NCI-H510A (cell line): ENCODE measurements around the gene DNAH10.

ENCODE experiments used
- DNase-seq: peaks from one replicate; lab custom pipeline; 2025; lab: John Stamatoyannopoulos, UW

Gene DNAH10

DNA sequence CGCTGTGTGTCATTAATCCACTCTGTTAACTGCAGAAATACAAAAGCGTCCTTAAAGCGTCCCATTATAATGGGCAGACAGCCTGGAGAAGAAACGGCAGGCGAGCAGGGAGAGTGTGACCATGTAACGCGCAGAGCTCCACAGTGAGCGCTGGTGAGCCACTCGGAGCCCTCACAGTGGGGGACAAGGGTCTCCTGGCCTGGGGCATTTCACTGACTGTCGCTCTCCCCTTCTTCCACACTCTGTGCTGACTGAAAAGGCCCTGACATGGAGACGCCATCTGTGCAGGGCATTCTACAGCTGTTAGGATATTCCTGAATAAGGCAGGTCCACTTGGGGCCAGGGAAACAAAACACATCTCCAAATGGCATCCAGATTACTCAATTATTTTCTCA lies 186.3 kb downstream of the DNAH10 start:
- DNase-seq: no peak

DNA sequence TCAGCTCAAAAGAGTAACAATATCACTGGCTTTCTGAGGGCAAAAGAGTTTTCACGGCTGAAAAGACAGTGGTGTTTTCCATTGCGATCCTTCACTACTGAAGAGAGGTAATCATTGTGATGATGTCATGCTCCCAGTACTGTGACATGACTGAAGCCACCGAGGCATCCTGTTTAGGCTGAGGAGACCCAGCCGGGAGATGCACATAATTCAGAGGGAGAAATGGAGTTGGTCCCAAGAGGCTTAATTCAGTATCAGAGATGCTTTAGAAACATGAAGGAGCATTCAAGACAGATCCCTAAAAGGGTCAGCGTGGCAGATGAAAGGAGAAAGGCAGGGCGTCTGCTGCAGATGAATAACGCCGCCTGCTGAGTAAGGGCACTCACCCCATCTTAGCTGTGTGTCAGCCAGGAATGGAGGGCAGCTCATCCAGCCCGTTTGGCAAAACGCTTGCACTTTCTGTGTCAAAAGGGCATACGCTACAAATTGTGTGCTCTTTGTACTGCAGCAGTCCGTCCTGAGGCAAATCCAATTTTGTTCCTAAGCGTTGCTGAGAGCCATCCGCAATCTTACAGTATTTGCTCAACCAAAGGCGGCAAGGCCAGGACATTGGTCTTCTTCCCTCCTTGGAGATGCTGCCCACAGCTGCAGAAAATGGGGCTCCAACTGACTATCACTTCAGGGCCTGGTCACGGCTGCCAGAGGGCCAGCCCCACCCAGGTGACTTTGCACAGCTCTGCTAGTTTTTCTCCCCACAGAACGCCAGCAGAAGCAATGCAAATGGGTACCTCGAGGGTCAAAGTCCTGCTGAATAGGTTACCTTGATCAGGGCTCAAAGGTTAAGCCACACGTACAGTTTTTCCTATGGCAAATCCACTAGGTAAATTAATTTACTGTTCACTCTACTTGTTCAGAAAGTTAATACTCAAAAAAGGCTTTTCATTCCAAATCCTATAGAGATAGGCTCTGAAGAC lies 187.0 kb downstream of the DNAH10 start:
- DNase-seq: no peak

DNA sequence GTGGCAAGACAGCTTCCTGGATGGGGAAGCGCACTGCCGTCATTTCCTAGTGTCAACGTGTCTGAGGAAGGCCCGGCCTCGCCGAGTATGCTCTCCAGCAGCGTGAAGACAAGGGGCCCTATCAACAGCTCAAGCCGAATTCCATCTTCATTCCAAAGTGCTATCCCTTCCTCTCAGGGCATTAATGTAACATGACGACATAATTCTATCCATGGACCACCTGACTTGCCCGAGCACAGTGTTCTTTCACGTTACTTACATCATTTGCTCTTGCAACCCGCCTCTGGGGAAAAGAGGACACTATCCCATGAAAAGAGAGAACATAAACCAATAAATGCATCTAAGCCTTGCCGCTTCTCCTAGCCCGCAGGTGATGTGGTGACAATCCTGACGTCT lies 187.7 kb downstream of the DNAH10 start:
- no peak for DNase-seq

DNA sequence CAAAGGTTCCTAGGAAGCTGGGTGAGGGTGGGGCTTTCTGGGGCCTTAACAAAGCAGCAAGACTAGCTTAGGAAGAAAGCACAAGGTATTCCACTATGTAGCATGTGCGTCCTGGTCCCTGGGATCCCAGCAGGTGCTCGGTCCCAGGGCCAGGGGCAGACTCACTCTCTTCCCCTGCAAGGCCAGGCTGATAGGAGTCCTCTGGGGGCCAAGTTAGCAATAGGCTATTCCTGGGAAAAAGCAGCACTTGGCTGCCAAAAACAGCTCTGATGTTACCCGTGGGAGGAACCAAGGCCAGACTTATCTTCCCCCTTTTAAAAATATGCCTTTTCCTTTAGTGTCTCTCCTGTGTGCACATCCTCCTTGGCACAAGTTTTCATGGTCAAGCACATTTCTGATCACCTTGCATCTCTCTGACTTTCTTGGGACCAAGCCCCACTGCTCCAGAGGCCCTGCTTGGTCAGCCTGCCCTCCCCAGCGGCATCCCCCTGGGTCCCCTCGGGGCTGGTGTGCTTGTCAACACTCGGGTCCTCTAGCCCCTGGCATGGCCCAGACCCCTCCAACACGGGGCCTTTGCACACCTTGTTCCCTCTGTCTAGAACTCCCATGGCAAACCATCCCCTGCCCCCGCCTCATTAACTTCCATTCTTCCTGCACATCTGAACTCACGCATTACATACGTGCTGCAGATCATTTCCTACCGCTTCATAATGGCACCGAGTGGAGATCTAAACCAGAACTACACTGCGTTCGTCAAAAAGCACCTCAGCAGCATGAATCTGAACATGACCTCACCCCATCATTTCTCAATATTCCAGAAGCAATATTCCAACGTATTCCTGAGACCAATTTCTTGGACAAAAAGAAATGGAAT lies 188.6 kb downstream of the DNAH10 start:
- DNase-seq: no peak

DNA sequence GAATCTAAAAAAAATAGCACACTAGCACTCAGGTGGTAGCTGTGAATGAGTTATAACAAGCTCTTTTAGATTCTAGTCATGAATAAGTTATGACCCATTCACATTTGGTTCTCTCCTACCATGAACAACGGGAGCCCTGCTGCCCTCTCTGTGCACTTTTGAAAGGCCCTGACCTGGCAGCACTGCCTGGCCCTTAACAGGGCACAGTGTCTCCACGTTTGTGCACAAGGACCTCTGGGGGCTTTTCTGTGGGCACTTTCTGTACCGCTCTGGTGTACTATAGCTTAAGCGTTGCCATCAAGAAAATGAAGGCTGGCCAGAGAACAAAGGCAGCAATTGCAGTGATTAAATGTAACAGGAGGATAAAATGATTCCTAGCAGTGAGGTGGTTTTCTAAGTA lies 189.4 kb downstream of the DNAH10 start:
- DNase-seq: no peak

DNA sequence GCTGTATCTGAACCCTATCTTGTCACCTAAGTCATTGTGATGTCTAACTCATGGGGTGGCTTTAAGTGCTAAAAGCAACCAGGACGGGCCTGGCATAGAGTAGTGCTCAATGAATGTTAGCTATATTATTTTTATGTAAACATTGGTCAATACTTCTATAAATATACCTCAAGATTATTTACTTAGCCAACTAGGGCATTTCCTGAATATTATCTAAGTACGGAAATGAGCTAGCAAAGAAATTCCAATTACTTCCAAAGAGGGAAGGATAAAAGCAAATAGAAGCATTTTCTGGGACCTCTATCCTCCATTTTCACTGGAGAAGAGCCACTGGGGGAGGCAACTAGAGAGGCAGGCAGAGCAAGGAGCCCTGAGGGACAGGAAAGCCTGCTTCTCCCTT lies 189.9 kb downstream of the DNAH10 start:
- DNase-seq: no peak

DNA sequence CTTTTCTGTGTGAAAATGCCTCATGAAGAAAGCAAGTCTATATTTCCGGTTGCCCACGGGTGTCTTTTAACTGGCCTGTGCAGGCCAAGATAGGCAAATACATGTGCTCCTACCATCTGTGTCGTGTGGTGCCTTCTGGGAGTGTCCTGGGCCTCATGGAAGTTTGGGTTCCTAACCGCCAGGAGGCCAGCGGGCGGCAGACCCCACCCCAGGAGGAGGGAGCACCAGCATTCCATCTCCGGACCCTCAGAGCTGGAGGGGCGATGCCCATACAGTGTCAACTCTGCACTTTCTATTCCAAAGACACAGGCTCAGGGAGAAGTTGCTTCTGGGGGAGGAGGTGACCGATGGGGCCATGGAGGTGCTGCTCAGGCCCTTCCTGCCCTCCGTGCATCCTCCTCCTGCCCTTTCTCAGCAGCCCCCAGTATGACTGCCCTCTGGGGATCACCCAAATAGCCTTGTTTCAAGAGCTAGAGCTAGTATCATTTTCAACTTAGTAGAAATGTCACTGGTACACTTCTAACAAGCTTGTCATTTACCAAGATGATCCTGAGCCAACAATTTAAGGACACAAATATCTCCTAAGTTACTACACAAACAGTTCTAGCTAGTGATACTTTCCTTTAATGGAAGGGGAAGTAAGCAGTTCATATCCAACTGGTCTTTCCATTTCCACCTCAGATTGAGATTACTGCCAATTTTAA lies 192.7 kb downstream of the DNAH10 start:
- DNase-seq: no peak

DNA sequence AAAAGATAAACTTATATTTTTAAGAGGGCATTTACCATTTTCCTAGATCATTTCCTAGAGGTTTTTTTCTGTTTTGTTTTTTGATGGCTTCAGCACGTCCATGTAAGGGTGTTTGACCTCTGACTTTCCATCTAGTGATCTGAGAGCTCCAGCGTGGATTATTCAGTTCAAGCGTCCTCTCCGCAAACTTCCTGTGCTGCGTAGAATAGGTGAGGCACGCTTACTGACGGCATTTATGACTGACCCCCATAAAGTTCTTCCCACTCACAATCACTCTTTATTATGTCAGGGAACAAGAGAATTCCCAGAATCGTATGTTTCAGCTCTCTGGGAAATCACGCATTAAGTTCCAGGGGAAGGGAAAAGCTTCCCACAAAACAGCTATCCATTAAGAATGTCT lies 194.1 kb downstream of the DNAH10 start:
- no peak for DNase-seq

DNA sequence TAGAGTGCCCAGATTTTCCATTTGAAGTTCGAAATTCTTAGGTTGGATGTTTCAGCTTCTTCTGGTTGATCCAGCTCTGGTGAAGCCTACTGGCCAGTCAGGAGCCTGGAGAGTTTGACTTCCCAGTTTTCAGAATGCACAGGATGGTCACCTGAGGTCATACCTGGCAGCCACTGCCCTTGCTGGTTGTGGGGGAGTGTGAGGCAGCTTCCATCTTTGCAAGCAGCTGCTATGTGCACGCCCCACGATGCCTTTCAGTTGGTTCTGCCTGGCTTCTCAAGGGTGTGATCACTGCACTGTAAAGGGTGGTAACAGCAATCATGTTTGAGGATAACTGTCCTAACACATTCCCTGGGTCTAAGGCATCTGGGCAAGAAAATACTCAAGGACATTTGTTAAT lies 195.1 kb downstream of the DNAH10 start:
- DNase-seq: no peak

DNA sequence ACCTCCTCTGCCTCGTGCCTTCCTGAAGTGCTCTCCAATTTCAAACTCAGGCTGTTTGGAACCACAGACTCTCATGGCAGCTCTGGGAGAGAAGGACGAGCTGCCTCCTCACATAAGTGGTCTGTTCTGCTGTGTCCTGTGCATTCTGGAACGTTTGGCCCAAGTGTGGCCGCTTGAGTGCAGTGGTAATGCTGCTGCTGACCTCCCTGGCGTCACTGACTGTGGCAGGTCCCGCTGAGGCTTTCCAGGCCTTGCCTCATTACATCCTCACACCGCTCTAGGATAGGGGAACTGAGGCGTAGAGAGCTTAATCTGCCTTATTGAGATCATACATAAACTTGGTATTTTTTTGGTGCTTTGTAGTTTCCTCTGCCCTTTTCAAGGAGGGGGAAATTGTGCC lies 196.4 kb downstream of the DNAH10 start:
- no peak for DNase-seq

DNA sequence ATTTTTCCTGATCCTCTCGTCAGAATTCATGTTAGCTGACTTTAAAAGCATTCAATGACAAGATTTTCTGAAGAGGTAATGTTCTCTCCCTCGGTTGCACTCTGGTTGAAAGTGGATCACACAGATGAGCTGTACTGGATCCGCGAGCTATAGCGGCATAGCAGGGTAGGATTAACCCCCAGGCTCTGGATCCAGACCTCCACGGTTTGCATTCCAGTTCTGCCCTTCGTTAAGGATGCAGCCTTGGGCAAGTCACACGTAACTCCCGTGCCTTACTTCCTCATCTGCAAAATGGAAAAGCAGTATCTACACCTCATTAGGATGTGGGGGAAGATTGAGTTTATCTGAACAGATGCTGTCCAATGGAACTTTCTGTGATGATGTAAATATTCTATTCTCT lies 196.8 kb downstream of the DNAH10 start:
- no peak for DNase-seq

DNA sequence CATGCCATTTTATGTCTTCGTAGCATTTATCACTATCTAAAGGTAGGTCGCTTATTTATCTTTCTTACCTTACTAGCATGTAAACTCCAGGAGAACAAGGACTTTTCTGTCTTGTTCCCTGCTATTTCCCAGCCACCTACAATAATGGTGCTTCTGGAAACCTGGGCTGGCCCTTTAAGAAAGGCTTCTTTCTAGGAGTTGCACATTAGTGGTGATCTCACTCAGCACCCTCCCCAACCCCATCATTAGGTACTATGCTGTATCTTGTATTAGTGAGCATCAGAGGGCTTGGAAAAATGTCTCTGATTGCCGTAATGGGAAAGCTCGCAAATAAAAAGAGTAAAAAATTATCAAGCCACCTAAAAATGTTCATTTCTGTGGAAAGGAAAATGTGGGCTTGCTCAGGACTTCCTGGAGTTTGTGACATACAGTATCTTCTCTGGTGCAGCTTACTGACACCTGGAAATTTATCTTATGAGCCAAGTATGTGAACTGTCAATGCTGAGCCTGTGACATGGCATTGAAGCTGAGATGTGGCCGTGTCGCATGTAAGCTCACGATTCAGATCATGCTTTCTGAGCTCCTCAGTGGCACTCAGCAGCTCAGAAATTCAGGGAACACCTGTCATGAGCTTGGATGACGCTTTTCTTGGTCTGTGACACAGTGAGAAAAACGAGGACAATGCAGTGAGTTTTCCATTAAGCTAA lies 198.1 kb downstream of the DNAH10 start:
- DNase-seq: no peak

DNA sequence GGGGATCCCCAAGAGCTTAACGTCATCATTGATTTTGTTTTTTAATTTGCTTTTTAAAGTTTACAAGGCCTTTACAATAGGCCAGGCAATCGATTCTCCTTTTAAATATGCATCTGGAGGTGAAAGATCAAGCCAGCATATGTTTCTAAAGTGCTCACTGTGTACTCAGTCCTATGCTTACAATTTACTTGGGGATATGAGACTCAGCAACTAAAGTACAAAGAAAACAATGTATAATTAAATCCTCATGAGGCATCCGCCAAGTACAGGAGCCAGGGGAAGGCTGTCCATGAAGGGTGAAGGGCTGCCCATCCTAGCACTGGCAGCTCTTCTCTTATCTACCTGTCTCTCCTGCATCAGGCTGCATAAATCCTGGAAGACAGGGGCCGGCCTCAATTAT lies 198.8 kb downstream of the DNAH10 start:
- DNase-seq: no peak

DNA sequence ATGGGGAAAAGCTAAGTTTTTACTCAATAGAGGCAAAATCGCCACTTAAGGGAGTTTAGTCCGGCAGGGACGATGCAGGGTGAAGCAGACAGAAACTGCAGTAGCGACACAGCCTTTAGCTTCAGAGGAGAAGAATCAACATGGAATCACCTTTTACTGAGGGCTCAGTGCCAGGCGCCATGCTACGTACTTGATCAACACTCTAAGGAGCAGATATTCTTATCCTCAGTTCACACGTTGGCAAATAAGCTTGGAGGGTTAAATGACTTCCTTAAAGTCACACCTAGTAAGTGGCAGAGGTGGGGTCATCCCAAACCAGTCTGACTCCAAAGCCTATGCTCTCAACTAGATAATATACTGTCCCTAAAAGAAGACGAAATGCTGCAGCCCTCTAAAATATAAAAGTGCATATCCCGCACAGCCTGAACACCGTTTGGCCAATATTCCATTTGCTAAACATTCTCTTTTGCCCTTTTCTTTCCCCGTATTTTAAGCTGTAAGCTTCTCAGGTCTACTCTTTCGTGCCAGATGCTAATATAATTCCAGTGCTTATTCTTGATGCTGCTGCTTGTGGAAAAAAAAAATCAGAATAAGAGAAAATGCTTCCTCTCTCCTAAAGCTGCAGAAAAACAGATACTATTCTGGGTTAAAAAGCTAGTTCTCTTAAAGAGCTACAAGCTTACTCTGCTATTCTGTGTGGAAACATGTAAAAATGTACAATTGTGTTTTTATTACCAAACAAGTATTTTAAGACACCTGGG lies 199.7 kb downstream of the DNAH10 start:
- no peak for DNase-seq

DNA sequence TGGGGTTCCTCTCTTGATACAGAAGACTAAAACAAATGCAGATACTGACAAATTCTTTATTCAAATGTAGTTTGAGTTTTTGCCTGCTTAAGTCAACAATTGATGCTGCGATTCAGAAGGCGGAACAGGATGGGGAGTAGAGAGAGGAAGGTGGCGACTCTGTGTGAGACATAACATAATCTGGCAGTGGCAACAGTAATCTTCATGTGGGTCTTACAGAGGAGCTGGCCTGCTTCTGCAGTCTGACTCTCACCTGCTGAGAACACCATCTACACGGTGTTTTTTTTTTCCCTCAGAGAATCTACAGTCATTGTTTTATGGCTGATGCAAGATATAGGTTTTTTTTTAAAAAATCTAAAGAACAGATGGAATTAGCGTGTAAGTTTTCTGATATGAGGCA lies 200.4 kb downstream of the DNAH10 start:
- DNase-seq: no peak

DNA sequence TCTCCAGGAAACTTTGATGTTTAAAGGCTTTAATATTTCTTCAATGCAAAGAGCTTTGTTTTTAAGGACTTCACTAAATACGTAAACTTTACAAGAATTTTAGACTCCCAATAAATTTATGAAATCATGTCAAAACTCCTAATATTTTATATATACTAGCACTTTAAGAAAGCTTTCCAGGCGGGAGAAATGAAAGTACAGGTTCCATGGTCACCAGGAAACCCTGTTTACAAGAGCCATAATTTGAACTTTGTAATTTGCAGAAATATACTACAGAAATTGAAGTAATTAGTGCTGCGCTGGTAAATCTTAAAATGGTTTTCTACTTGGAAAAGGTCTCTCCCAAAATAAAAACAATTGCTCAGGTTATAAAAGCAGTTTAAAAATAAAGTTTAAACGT lies 201.7 kb downstream of the DNAH10 start:
- no peak for DNase-seq

DNA sequence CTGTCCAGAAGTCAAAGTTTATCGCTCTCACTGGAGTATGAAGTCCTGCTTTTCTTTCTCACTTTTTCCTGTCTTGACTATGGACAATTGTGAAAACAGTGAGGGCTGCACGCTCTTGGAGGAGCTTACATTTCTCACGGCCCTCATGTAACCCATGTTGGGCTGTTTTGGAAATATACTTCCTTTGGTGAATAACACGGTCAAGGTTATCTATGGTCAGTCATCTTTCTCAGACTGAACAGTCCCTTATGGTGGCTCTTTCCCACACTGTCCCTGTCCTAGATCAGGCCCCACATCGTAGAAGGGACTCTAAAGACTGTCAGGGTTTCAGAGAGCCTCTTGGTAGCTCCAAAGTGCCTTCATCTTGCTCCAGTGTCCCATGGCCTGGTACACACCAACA lies 203.3 kb downstream of the DNAH10 start:
- no peak for DNase-seq

DNA sequence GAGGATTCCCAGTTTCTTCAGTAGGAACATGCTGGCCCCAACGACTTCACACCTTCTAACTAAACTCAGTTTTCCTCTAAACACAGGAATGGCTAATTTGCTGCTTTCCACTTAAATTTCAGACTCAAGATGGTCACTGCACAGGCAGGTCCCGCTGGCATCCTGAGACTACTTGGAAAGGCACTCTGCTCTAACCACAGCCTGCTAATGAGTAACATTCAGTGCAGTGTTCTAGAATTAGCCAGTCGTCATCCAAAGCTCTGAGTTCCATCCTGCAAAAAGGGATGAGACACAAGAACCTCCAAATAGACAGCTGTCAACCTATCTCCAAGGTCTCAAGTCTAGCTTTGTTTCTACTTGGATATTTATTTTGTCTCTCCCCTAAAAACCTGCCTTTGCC lies 204.5 kb downstream of the DNAH10 start:
- no peak for DNase-seq

DNA sequence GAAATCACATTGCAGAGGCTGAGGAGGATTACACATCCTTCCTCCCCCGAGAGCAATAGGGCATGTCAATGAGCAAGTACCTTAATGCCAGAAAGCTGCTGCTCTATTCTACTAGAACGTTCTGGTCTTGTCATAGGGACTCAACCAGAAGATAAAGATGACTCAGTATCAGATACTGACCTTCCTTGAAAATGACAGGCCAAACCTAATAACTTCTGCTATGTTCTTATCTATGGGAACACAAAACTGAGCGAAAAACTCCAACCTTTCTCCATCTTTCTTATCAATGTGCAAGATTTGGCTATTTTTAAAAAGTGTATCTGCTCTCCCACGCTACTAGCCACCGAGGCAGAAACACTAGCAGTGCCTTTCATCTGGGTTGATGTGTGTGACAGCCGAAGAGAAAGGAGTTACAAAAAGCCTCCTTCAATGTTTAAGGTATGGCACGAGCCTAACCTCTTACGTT lies 205.1 kb downstream of the DNAH10 start:
- no peak for DNase-seq

DNA sequence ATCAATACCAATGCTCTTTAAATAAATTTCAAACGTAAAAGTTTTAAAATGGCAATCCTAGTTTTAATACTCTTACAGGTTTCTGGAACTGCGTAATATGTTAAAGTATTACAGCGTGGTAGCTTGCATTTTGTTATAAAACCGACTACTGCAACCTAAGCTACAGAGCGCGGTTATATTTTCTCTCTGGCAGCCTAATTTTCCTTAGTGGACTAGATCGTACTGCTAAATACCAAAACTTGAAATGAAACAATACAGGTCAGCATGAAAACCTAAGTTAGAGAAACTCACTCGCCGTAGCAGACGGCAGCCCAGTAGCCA lies 209.3 kb downstream of the DNAH10 start:
- DNase-seq: no peak
